Stimulated activated CD8-positive, alpha-beta memory T cell treated with anti-CD3 and anti-CD28 coated beads, Interleukin-2, amount 100 ng/mL, for 48 hours (primary cell): ENCODE data around the gene NEDD9.

Experiments
- DNase-seq, 2 donors: peaks; one replicate each; pipeline ENCODE4 v3.0.0-alpha.2; 2020; ENCODE audit warnings: low read depth in 2 of 2

NEDD9 gene

GRCh38 chr6:11177271-11177670 lies 55.2 kb downstream of the NEDD9 start:
- DNase-seq: no peak

GRCh38 chr6:11174242-11174611 lies 58.2 kb downstream of the NEDD9 start:
- no peak for DNase-seq

GRCh38 chr6:11172501-11173327 lies 59.8 kb downstream of the NEDD9 start:
- DNase-seq: peak; percentile 58 to 70

GRCh38 chr6:11171952-11172351 lies 60.5 kb downstream of the NEDD9 start:
- no peak for DNase-seq

- DNase-seq: no peak
Observed at GRCh38 chr6:11168091-11168635, 64.3 kb downstream of the NEDD9 start.

GRCh38 chr6:11166948-11167347 lies 65.5 kb downstream of the NEDD9 start:
- no peak for DNase-seq

- no peak for DNase-seq
Observed at GRCh38 chr6:11164717-11165646, 67.5 kb downstream of the NEDD9 start.

- no peak for DNase-seq
Observed at GRCh38 chr6:11163932-11164331, 68.5 kb downstream of the NEDD9 start.

- DNase-seq: no peak
Observed at GRCh38 chr6:11162262-11162661, 70.2 kb downstream of the NEDD9 start.

GRCh38 chr6:11161031-11161956 lies 71.2 kb downstream of the NEDD9 start:
- DNase-seq: no peak

GRCh38 chr6:11160199-11160598 lies 72.3 kb downstream of the NEDD9 start:
- no peak for DNase-seq

GRCh38 chr6:11155589-11155988 lies 76.9 kb downstream of the NEDD9 start:
- DNase-seq: no peak

GRCh38 chr6:11153447-11153846 lies 79.0 kb downstream of the NEDD9 start:
- no peak for DNase-seq

- DNase-seq: no peak
Observed at GRCh38 chr6:11152581-11152980, 79.9 kb downstream of the NEDD9 start.

- DNase-seq: no peak
Observed at GRCh38 chr6:11151488-11151887, 81.0 kb downstream of the NEDD9 start.

- DNase-seq: no peak
Observed at GRCh38 chr6:11149551-11149950, 82.9 kb downstream of the NEDD9 start.

GRCh38 chr6:11146117-11146826 lies 86.2 kb downstream of the NEDD9 start:
- DNase-seq: no peak

- DNase-seq: peak; percentile 55 to 61
Observed at GRCh38 chr6:11144393-11144851, 88.0 kb downstream of the NEDD9 start.

- DNase-seq: no peak
Observed at GRCh38 chr6:11143394-11144371, 88.8 kb downstream of the NEDD9 start.
